Activated T-cell treated with anti-CD3 and anti-CD28 coated beads, Interleukin-2, amount 50 U/mL, for 4 hours (primary cell): ENCODE data around the gene CCDC149. TPM values are rescaled to one million over a fixed set of nuclear protein-coding genes. Genes with fewer than 3 reads are reported as not detected.

Source experiments
- ATAC-seq, 2 donors: fragments of 200-7000 bp; cut with Tn5 transposase; one replicate each; pipeline ENCODE4 v1.10.0; 2021
- DNase-seq: peaks from one replicate; pipeline ENCODE4 v3.0.0-alpha.2; 2020
- H3K27me3 Mint-ChIP-seq: one replicate; pipeline ENCODE4 v1.8.0; 2021; ENCODE audit warnings: low read depth, mixed read lengths
- H3K36me3 Mint-ChIP-seq: one replicate; pipeline ENCODE4 v1.8.0; 2022; ENCODE audit warnings: mixed read lengths; ENCODE audit not compliant: insufficient read depth
- H3K4me1 Mint-ChIP-seq: one replicate; pipeline ENCODE4 v1.8.0; 2021; ENCODE audit warnings: low read depth, mixed read lengths
- H3K4me3 Mint-ChIP-seq: one replicate; pipeline ENCODE4 v1.8.0; 2021; ENCODE audit warnings: mild to moderate bottlenecking, moderate library complexity, mixed read lengths
- H3K9me3 Mint-ChIP-seq: one replicate; pipeline ENCODE4 v1.8.0; 2021; ENCODE audit warnings: mixed read lengths
- total RNA-seq, 3 donors: library from RNA; stranded (reverse); gene quantifications; one replicate each; pipeline ENCODE4 v1.2.1, GENCODE V29; 2021

CCDC149 gene
- total RNA-seq, 3 donors from 2014 or later: not detected

DNA sequence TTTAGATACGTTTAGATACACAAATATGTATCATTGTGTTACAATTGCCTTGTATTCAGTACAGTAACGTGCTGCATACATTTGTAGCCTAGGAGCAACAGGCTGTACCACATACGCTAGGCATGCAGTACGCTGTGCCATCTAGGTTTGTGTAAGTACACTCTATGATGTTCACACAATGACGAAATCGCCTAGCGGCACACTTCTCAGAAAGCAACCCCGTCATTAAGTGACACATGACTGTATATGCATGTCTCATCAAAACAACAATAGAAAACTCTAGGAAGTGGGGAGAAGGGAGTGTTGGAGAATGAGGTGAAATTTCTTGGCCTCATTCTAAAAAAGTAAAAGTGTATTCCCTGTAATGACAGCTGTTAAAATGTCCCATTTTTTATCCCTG is 32.7 kb downstream of the CCDC149 start:
- Mint-ChIP-seq H3K9me3 (no peaks in the 10 kb centered on the region), H3K4me3 (no peak overlapping the region), H3K27me3 (no peaks in the 10 kb centered on the region), H3K4me1 (no peaks in the 10 kb centered on the region), H3K36me3 (no peaks in the 10 kb centered on the region)
- ATAC-seq (no peak), DNase-seq (no peak)

DNA sequence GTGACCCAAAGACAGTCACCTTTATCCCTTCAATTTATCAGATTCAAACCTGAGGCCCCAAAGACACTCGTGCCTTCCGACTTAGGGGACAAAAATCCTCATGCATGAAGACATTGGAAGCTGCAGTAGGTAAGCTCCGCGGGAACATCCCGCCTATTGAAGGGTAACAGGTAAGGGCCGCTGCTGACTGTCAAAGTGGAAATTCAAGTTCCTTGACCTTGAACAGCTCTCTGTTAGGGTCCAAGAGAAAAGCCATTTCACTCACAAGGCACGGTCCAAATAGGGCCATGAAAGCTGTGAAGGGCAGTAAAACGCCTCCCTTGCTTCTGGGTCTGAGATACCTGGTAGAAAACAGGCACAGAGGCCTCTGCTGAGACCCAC is 34.2 kb downstream of the CCDC149 start:
- DNase-seq (no peak), ATAC-seq (no peak)
- Mint-ChIP-seq H3K9me3 (no peaks in the 10 kb centered on the region), H3K4me3 (no peak overlapping the region), H3K4me1 (no peaks in the 10 kb centered on the region), H3K27me3 (no peaks in the 10 kb centered on the region), H3K36me3 (no peaks in the 10 kb centered on the region)

- no peak overlapping the region for H3K4me3 Mint-ChIP-seq
- no peaks in the 10 kb centered on the region for H3K9me3 Mint-ChIP-seq
- no peaks in the 10 kb centered on the region for H3K27me3 Mint-ChIP-seq
- no peaks in the 10 kb centered on the region for H3K4me1 Mint-ChIP-seq
- no peak for ATAC-seq
- no peak for DNase-seq
- no peaks in the 10 kb centered on the region for H3K36me3 Mint-ChIP-seq
Observed at GRCh38 chr4:24877868-24878635, 34.8 kb downstream of the CCDC149 start.

DNA sequence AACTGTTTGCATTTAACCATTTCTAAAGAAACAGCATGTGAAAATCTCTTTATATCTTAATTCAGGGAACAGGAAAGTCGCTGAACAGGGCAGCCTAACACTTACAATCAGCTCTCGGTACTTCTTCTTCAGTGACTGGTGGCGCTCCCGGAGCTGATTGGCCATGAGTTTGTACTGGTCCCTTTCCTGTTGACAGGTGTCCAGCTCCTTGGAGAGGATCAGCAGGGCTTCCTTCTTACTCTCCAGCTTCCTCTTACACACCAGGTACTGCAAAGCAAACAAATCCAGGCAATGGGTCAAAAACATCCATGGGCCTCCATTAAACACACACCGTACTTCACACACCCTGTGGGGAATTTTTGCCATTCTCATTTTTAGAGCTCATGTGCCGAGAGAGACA is 36.4 kb downstream of the CCDC149 start:
- Mint-ChIP-seq H3K9me3 (no peaks in the 10 kb centered on the region), H3K4me3 (no peak overlapping the region), H3K36me3 (no peaks in the 10 kb centered on the region), H3K27me3 (no peaks in the 10 kb centered on the region), H3K4me1 (no peaks in the 10 kb centered on the region)
- DNase-seq (no peak), ATAC-seq (no peak)

- ATAC-seq (no peak), DNase-seq (no peak)
- Mint-ChIP-seq H3K27me3 (no peaks in the 10 kb centered on the region), H3K4me3 (no peak overlapping the region), H3K4me1 (no peaks in the 10 kb centered on the region), H3K9me3 (no peaks in the 10 kb centered on the region), H3K36me3 (no peaks in the 10 kb centered on the region)
Observed at GRCh38 chr4:24872720-24873119, 40.1 kb downstream of the CCDC149 start.

DNA sequence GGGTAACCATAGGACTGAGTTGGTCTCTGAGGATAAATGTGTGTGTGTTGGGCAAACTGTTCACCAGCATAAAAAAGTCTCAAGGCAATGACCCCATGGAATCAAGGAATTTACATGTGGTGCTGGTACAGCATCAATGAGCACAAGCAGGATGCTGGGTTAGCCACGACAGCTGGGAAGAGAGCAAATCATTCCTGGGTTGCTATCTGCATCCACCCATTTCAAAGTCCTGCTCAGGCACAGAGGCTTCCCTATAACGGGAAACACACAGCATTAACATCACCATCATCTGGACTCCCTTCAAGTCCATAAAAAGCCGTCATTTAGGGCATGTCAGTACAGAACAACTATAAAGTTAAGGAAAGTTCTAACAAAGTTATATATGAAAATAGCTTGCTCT is 41.6 kb downstream of the CCDC149 start:
- H3K36me3 Mint-ChIP-seq: no peaks in the 10 kb centered on the region
- no peaks in the 10 kb centered on the region for H3K9me3 Mint-ChIP-seq
- H3K4me1 Mint-ChIP-seq: no peaks in the 10 kb centered on the region
- H3K27me3 Mint-ChIP-seq: no peaks in the 10 kb centered on the region
- ATAC-seq: no peak
- no peak for DNase-seq
- H3K4me3 Mint-ChIP-seq: no peak overlapping the region

DNA sequence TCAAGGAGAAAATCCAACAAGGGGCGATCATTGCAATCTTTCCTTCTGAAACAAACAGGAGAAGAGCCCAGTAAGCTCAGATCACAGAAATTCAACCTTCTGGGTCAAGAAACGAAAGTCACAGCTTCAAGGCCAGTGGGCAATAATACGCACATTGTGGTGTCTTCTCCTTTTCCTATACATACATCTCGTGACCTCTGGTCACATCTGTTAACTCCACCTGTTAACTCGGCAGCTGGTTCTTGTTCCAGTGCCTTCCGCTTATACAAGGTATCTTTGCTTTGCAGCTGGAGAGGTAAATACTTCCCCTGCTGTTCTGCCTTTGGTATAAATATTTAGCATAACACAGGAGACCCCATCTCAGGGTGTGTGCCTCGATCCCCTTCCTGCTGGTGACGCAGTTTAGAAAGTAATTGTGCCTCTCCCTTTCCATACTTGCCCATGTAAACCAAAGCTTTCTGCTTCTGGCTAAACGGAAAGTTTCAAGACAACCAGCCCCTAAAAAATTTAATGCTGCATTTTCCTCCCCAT is 45.0 kb downstream of the CCDC149 start:
- no peak for ATAC-seq
- H3K4me1 Mint-ChIP-seq: no peaks in the 10 kb centered on the region
- H3K9me3 Mint-ChIP-seq: peaks cover 10% of the 10 kb centered on the region
- H3K4me3 Mint-ChIP-seq: no peak overlapping the region
- no peak for DNase-seq
- no peaks in the 10 kb centered on the region for H3K27me3 Mint-ChIP-seq
- H3K36me3 Mint-ChIP-seq: no peaks in the 10 kb centered on the region

DNA sequence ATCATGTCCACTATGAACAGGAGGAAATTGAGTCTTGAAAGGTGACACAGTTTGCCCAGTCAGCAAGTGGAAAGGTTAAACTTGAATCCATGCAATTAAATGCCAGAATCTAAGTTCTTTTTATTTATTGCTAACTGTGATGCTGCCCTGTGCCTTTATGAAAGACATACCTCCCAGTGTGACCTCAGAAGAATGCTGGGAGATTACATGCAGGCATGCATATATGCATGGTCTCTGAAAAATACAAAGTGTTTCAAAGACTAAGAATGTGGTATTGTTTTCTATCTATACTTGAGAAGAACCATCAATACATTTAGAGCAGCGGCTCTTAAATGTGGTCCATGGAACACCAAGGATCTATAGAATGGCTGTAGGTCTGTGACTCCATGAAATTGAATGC is 45.6 kb downstream of the CCDC149 start:
- H3K4me3 Mint-ChIP-seq: no peak overlapping the region
- DNase-seq (no peak), ATAC-seq (no peak)
- H3K9me3 Mint-ChIP-seq: peaks cover 15% of the 10 kb centered on the region
- H3K27me3 Mint-ChIP-seq: no peaks in the 10 kb centered on the region
- no peaks in the 10 kb centered on the region for H3K4me1 Mint-ChIP-seq
- H3K36me3 Mint-ChIP-seq: no peaks in the 10 kb centered on the region

DNA sequence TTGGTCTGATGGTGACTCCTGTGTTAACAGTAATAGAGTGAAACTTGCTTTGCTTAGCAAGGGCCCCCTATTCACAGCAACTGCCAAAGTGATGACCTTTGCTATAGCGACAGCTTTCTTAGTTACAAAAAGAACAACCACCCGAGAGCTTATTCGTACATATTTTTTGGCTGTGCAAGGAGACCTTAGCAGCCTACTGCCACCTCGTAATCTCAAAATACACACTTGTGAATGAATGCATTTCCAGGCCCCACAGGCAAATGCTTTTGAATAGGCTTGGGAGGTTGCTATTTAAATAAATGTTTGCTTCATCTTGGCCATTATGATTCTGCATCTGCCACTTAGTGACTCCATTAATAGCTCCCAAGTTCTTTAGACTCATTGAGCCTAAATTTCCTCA is 47.4 kb downstream of the CCDC149 start:
- no peak for DNase-seq
- no peak overlapping the region for H3K4me3 Mint-ChIP-seq
- peaks cover 15% of the 10 kb centered on the region for H3K9me3 Mint-ChIP-seq
- no peaks in the 10 kb centered on the region for H3K36me3 Mint-ChIP-seq
- H3K4me1 Mint-ChIP-seq: no peaks in the 10 kb centered on the region
- no peak for ATAC-seq
- H3K27me3 Mint-ChIP-seq: no peaks in the 10 kb centered on the region

DNA sequence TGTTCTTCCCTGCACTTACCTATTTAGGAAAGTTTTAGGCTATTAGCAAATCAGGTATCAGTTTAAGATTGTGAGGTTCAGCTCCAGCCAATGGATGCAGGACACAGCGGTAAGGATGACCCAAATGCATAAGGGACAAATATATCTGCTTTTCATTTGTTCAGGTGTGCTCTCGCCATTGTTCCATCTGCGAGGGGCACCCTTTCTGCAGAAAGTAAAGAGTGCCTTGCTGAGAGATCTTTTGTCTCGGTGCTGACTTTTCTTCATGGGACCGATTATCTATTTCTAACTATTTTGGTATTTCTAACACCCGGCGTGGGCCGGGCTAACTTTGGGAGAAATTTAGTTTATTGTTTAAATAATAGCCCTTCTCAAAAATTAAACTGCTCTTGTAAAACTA is 49.0 kb downstream of the CCDC149 start:
- H3K36me3 Mint-ChIP-seq: no peaks in the 10 kb centered on the region
- no peaks in the 10 kb centered on the region for H3K4me1 Mint-ChIP-seq
- peaks cover 15% of the 10 kb centered on the region for H3K9me3 Mint-ChIP-seq
- H3K27me3 Mint-ChIP-seq: no peaks in the 10 kb centered on the region
- ATAC-seq (no peak), DNase-seq (no peak)
- no peak overlapping the region for H3K4me3 Mint-ChIP-seq

DNA sequence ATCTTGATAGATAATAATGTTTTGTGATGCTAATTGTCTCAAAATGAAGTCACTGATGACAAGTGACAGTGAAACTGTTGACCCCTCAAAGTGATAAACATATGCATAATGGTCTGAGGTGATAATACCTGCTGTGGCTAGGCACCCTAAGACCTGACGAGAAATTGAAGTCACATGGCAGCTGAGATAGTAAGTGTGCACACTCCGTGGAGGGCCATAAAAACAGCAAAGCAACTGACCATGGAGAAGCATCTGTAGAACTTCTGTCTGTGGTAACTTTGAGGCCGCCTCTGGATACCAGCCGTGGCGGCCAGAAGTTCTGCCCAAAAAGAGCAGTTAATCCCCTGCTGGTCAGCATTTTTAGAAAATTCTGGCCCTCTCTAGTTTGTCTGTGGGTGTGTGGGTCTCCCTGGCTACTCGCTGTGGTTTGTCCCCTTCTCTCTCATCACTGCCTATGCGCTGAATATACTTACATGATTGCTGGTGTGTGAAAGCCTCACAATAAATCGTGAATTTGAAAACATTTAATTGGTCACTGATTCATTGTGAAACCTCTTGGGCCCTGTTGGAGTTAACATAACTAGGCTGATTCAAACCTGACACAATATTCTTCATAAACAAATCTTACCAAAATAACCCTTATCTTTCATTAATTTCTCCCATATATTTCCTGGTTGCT is 50.6 kb downstream of the CCDC149 start:
- H3K4me3 Mint-ChIP-seq: no peak overlapping the region
- DNase-seq (no peak), ATAC-seq (no peak)
- no peaks in the 10 kb centered on the region for H3K27me3 Mint-ChIP-seq
- peaks cover 15% of the 10 kb centered on the region for H3K9me3 Mint-ChIP-seq
- H3K36me3 Mint-ChIP-seq: no peaks in the 10 kb centered on the region
- no peaks in the 10 kb centered on the region for H3K4me1 Mint-ChIP-seq

DNA sequence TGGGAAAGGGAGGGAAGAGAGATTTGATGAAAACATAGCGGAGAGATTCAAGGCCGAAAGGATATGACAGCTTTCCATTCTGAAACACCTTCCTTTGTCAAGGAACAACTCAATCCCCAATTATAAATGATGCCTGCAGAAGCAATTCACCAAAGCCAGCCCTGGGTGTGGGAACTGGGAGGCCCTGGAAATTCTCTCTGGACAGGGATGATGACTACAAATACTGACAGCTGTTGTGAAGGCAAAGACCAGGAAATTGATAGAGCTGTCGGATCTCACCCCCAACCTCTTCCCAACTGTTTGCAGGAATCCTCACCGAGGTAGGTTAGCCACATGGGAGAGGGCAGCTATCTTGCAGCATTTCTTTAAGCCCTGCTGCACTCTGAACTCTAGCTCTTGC is 54.3 kb downstream of the CCDC149 start:
- H3K27me3 Mint-ChIP-seq: peaks cover 11% of the 10 kb centered on the region
- no peaks in the 10 kb centered on the region for H3K4me1 Mint-ChIP-seq
- no peaks in the 10 kb centered on the region for H3K36me3 Mint-ChIP-seq
- peaks cover 6% of the 10 kb centered on the region for H3K9me3 Mint-ChIP-seq
- no peak overlapping the region for H3K4me3 Mint-ChIP-seq
- ATAC-seq (no peak), DNase-seq (no peak)

- H3K4me3 Mint-ChIP-seq: no peak overlapping the region
- H3K27me3 Mint-ChIP-seq: peaks cover 11% of the 10 kb centered on the region
- no peak for ATAC-seq
- no peaks in the 10 kb centered on the region for H3K4me1 Mint-ChIP-seq
- peaks cover 5% of the 10 kb centered on the region for H3K9me3 Mint-ChIP-seq
- H3K36me3 Mint-ChIP-seq: no peaks in the 10 kb centered on the region
- no peak for DNase-seq
Observed at GRCh38 chr4:24858026-24858425, 54.8 kb downstream of the CCDC149 start.

DNA sequence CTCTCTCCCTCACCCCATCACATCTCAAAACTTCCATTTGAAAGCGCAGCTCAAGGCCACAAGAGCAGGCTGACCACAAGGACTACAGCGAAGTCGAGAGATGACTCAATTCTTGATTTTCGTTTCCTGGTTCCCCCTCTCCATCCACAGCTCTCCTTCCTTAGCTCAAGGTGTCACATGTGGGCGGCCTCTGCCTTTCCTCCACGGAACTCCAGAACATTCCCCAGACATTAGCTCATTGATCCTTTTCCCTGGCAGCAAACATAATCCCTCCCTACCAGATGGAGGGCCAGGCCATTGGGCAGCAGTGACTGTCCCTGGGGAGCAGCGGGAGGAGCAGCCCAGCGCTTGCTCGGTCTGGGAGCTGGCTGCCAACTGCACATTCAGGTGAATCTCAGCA is 56.3 kb downstream of the CCDC149 start:
- no peaks in the 10 kb centered on the region for H3K36me3 Mint-ChIP-seq
- ATAC-seq (no peak), DNase-seq (no peak)
- no peak overlapping the region for H3K4me3 Mint-ChIP-seq
- peaks cover 11% of the 10 kb centered on the region for H3K27me3 Mint-ChIP-seq
- no peaks in the 10 kb centered on the region for H3K9me3 Mint-ChIP-seq
- no peaks in the 10 kb centered on the region for H3K4me1 Mint-ChIP-seq

DNA sequence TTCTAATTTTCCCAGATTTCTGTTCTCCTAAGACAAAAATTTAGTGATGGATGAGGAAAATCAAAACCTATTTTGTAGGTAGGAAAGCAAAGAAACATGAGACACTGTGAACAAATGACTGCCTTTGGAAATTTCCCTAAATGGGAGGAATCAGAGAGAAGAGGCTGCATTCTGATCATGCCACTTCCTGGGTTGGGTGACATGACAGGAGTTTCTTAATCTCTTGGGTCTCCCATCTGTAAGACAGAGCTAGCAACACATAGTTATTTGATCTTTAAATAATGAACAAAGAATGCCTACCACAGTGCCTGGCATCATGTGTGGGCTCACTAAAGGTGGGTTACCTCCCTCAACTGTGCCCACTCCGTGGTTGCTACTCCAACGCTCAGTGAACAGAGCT is 57.1 kb downstream of the CCDC149 start:
- Mint-ChIP-seq H3K4me3 (no peak overlapping the region), H3K4me1 (no peaks in the 10 kb centered on the region), H3K36me3 (no peaks in the 10 kb centered on the region), H3K9me3 (no peaks in the 10 kb centered on the region), H3K27me3 (peaks cover 11% of the 10 kb centered on the region)
- DNase-seq: no peak
- no peak for ATAC-seq
